HG03442 (cell line): ENCODE measurements around the gene CEPT1.

Experiments used
- ATAC-seq: cut with Tn5 transposase; IDR thresholded peaks from one replicate; pipeline ENCODE4 v1.9.1; 2021; ENCODE audit warnings: mild to moderate bottlenecking, moderate library complexity; ENCODE audit not compliant: unreplicated experiment

The CEPT1 gene

GRCh38 chr1:111192074-111192473, 52.1 kb downstream of the CEPT1 start:
- ATAC-seq = no peak

DNA sequence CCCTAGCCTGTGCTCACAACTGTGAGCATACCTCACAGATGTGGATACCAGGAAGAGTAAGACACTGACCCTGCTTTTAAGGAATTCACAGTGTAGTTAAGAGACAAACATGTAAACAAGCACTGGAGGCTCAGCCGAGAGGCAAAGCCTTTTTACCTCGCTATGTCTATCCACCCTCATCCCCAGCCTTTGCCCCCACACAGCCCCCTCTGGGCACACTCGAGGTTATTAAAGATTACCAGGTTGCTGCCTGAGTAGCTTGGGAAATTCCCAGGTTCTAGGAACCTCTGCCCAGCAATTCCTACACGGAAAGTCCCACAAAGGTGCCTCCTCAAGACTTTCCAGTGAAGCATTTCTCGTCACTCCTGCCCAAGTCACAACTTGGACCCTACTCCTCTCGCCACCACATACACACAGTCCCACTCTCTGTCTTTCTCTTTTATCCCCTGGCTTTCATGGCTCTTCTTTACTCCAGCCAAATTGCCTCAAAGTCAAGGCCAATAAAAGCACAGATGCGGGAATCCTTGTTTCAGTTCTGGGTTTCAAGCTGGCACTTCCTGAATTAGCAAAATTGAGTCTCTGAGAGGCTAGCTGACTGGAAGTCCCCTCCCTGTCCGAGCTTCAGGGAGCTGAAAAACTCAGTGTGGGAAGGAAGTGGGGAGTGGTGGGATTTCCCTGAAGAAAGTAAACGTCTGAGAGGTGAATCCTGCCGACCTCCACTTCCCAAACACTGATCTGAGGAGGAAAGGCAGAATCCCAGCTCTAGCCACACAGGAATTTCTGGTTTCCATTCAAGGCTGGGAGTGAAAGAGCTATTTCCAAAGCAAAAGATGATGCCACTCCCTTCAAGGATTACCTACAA, 52.9 kb downstream of the CEPT1 start:
- ATAC-seq = no peak

DNA sequence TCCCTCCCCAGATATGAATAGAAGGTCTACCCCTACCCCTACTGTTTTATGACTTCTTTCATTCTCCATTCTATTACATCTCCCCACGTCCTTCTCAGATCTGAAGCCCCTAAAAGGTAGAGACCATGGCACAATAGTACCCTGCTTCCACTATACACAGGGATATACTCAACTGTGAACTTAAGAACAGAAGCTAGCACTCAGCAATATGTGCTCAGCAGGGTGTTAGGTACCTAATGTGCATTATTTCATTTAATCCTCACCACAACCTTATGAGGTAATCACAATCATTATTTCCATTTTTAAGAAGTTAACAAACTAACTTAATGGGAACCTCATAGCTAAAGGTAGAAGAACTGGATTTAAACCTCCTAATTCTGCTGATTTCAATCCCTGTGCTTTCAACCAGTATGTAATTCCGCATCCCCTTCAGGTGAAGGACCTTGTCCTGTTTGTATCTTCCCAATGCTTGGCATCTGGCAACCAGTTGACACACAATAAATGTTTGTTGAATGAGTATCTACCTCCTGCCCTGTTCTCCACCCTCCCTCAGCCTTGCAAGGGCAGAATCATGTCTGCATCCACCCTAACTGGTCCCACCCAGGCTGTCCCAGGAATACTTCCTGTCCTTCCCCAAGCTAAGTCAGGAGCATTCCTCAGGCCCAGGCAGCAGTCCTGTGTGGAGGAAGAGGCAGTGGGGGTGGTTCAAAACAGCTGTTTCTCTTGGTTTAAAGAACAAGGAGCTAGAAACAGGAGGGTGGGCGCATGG, 53.9 kb downstream of the CEPT1 start:
- ATAC-seq = no peak

GRCh38 chr1:111195002-111195684, 55.1 kb downstream of the CEPT1 start:
- ATAC-seq = no peak

GRCh38 chr1:111196213-111196612, 56.2 kb downstream of the CEPT1 start:
- no peak for ATAC-seq

GRCh38 chr1:111197598-111198284, 57.7 kb downstream of the CEPT1 start:
- no peak for ATAC-seq

DNA sequence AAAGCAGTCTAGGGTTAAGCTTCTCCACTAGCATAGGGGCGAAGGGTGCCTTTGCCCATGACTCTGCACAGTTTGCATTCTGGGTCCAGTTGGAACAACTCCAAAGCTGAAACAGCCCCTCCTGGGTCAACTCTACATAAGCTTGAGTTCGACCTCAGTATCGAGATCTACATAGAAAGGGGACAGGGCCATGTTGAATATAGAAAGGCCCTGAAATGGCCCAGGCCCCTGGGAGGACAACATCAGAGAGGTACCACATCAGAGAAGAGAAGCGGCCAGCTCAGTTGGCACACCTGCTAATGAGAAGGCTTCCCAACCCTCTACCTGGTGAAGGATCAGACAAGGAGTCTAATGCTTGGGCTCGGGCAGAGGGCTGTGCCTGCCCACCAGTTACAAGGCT, 58.8 kb downstream of the CEPT1 start:
- ATAC-seq = no peak

DNA sequence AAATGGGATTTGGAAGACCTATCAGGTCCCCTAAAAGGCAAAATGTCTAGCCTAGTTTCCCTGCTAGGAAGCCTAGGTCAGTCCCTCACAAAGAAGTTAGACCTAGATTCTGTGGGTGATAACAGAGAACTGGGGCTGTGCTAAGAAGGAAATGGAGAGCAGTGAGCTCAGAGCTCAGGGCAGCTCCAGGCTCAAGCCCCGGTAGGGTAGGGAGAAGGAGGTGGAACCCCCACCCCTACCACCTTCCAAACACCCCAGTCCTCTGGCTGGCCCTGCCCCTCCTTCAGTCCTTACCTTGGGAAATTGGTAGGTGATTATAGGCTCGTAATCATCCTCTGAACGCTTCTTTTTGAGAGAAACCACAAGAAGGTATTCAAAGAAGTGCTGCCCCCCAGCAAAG, 59.3 kb downstream of the CEPT1 start:
- ATAC-seq = no peak

GRCh38 chr1:111199881-111200801, 60.1 kb downstream of the CEPT1 start, which contains the start of gene DENND2D:
Gene DENND2D (minus strand): TSS chr1:111200646. CDS start chr1:111200459, 187 bp downstream.
- no peak for ATAC-seq

DNA sequence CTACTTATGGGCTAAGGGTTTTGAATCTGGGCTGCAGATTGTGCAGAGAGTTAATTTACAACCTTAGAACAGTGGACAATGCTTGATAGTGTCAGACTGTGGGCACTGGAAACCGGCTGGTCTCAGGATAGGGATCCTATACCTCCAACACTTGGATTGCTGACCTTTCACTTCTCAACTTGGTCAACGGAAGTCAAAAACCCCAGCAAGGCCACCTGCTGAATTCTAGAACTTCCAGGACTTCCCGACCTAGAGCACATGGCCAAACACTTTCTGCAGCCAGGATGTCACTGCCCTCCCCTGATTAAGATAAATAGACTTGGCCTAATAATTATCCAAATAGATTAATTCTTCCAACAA, 60.8 kb downstream of the CEPT1 start:
- no peak for ATAC-seq

- no peak for ATAC-seq
Observed at GRCh38 chr1:111201275-111202090, 61.5 kb downstream of the CEPT1 start.

- ATAC-seq = no peak
Observed at GRCh38 chr1:111202366-111202706, 62.3 kb downstream of the CEPT1 start.

- no peak for ATAC-seq
Observed at GRCh38 chr1:111202707-111203623, 62.9 kb downstream of the CEPT1 start.

DNA sequence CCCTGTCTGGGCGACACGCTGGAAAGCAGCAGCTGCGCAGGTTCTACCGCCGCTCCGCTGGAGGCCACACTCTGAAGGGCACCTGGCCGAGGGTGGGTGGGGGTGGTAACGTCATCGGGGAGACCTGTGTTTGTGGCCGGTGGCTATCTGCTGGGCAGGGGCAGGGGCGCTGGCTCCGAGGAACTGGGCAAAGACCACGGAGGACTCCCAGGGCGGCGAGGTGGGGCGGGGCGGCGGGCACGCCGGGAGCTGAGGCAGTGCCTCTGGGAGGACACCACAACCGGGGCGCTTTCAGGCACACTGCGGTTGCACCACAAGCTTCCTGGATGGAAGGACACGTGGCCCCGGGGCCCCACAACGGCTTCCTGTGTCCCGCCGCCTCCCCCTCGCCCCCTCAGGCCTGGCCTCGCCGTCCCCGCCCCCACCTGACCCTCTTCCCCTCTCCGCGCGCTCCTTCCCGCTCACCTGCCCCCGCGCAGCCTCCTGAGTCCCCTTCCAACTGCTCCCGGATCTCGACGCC, 63.7 kb downstream of the CEPT1 start:
- ATAC-seq = peak; percentile 37

- peak; percentile 66 for ATAC-seq
Observed at GRCh38 chr1:111204201-111204982, 64.4 kb downstream of the CEPT1 start.

DNA sequence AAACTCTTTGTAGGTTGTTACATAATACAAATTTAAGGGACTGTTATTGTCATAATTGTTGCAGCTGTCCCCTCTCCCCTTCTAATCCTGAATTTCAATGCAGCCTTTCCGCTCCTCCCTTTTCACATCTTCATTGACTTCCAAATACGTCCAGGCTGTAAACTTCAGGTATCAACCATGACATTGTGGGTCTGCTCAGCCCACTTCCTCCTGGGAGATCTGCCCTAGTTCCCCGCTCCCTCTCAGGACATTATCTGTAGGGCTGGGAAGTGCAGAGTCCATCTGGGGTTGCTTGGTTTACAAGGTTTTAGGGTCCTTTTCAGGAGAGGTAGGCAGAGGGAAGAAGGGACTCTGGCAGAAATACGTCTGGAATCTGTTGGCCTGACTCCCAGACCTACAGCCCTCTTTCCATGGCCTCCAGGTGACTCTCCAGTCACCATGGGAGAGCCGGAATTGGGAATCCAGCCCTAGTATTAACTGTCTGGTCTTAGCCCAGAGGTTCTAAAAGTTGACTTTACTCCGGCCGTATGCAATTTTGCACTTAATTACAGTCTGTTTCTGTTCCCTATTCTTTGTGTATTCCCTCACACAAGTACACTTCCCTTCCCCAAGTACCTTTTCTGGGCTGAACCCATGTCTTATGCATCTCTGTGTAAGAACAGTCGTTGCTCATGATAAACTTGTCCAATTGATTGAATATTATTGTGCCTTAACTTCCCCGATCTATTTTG, 65.1 kb downstream of the CEPT1 start:
- ATAC-seq = no peak

GRCh38 chr1:111205714-111206050, 65.7 kb downstream of the CEPT1 start:
- ATAC-seq = no peak
